Measurements from ENCODE around the gene NAT8. TPM values are rescaled to one million over a fixed set of nuclear protein-coding genes. Genes with fewer than 3 reads are reported as not detected.

NAT8 gene
- total RNA-seq, 4 donors from 2014 or later: 0.31 TPM; not detected in 3

DNA sequence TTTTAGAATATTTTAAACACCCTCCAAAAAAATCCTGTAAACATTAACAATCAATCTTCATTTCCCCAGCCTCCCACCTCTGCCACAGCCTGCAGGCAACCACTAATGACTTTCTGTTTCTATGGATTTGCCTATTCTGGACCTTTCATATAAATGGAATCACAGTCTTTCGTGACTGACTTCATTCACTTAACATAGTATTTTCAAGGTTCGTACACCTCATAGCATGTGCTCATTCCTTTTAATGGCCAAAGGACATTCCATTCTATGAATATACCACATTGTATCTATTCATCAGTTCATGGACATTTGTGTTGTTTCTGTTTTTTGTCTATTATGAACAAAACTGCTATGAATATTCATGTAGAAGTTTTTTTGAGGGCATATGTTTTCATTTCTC lies 48.5 kb downstream of the NAT8 start:
- no peak for ATAC-seq
- no peak overlapping the region for H3K4me3 ChIP-seq

More for the DNA sequence above, 48.5 kb downstream of the NAT8 start:
- Histone ChIP-seq H3K27ac (no peak overlapping the region), H3K9me3 (no peaks in the 10 kb centered on the region), H3K36me3 (no peaks in the 10 kb centered on the region), H3K27me3 (no peaks in the 10 kb centered on the region), H3K4me1 (no peaks in the 10 kb centered on the region)
- DNase-seq: no peak
- intact Hi-C loops (cut with DNase I; ENCODE audit: low total_unique reads): no loop called here
- TF ChIP-seq CTCF (IDR thresholded peaks at IDR 0.05 in 4 of 5, conservative IDR thresholded peaks at IDR 0.05 in 1 of 5) (no peak), POLR2A (IDR thresholded peaks at IDR 0.05) (no peak)
- in situ Hi-C loops (cut with MboI; ENCODE audit: low sequenced_read_pairs in 4 of 4): no loop called here

Other genes starting within 250 kb of the NAT8 start
- 10 to 100 TPM; 49.4 to 90.1 (median 55.9) TPM for gene TPRKB, start 94.9 kb upstream of the NAT8 start, total RNA-seq
- gene DUSP11, start 137.7 kb upstream of the NAT8 start, total RNA-seq: 10 to 100 TPM; 13.6 to 15.8 (median 14.7) TPM
- gene C2orf78, start 141.8 kb upstream of the NAT8 start, total RNA-seq: under 1 TPM in 1 of 4 donors, not detected in 3; 0.16 TPM
- 10 to 100 TPM; 38.0 to 85.4 (median 67.1) TPM for gene STAMBP, start 186.5 kb upstream of the NAT8 start, total RNA-seq

All from gastrocnemius medialis (tissue), 4 donors.